Measurements from ENCODE around the gene PARD3B.

PARD3B gene

DNA sequence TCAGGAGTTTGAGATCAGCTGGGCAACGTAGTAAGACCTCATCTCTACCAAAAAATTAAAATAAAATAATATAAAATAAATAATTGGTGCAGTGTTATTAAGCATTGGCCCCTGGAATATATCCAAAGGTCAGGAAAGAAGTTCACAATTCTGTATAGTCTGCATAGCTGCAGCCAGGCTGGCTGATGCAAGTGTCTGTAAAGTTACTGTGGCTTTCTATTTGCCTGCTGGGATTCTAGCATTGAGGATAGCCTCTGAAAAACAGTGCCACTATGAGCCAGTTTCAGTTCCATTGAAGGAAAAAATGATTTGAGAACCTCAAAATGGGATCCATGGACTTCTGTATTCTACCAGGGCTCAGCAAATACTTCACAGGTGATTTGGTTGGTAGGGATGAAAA is 208.6 kb downstream of the PARD3B start:
- no peaks in the 10 kb centered on the region for H3K27me3 ChIP-seq
- TF ChIP-seq CTCF (IDR thresholded peaks at IDR 0.05) = no peak
- H3K9me3 ChIP-seq = no peaks in the 10 kb centered on the region
- H3K27ac ChIP-seq = no peak overlapping the region
- H3K36me3 ChIP-seq = no peaks in the 10 kb centered on the region
- no peak overlapping the region for H3K4me3 ChIP-seq (ENCODE audit: low read depth in 1 of 2, low read length in 1 of 2)
- no peaks in the 10 kb centered on the region for H3K4me1 ChIP-seq (ENCODE audit: control insufficient read depth in 1 of 2, insufficient read depth in 1 of 2, low read depth in 1 of 2, low read length in 1 of 2)

DNA sequence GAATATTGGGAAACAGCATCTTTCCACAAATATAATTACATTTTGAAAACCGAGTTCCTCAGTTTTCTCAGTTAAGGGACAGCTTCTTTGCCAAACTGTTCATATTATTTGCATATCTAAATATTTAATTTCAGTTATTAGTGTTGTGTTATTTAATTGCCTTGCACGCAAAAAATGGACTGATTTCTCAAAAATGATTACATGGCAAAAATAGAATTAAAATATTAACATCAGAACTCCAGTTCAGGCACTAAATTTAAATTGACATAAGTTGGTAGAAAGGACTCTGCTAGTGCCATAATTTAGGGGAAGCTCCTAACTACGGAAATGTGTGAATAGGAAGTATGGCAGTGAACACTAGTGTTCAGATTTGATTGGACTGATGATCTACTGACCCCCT is 209.6 kb downstream of the PARD3B start:
- Histone ChIP-seq H3K4me3 (ENCODE audit: low read depth in 1 of 2, low read length in 1 of 2) (no peak overlapping the region), H3K36me3 (no peaks in the 10 kb centered on the region), H3K9me3 (no peaks in the 10 kb centered on the region), H3K4me1 (ENCODE audit: control insufficient read depth in 1 of 2, insufficient read depth in 1 of 2, low read depth in 1 of 2, low read length in 1 of 2) (no peaks in the 10 kb centered on the region), H3K27me3 (no peaks in the 10 kb centered on the region), H3K27ac (no peak overlapping the region)
- TF ChIP-seq CTCF (IDR thresholded peaks at IDR 0.05) = no peak

DNA sequence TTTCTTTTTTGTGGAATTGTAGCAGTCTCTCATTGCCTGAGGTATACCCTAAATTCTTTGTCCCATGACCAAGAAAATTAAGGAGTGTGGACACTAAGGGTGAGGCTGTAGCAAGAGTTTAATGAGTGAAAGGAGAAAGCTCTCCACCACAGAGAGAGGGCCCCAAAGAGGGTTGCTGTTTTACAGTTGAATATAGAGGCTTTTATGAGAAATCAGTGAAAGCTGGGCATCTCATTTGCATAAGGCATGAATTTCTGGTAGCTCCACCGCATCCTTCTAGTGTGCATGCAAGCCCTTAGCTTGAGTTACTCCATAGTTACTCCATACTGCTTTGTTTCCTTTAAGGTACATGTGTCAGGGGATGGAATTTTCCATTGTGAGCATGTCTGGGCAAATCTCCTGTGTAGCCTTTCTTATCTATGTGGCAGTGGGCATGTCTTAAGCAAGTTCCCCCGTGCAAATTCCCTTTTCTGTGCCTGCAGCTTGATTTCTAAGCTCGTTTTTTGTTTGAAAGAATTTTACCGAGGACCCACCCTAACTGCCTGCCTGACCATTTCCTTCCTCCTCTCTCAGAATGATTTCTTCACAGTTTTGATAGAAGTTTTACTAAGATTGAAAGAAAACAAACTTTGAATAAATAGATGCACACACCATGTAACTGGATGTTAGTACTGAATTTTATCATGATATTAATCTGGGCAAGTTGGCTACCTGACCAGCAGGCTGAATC is 218.9 kb downstream of the PARD3B start:
- no peaks in the 10 kb centered on the region for H3K9me3 ChIP-seq
- no peak overlapping the region for H3K4me3 ChIP-seq (ENCODE audit: low read depth in 1 of 2, low read length in 1 of 2)
- H3K4me1 ChIP-seq (ENCODE audit: control insufficient read depth in 1 of 2, insufficient read depth in 1 of 2, low read depth in 1 of 2, low read length in 1 of 2) = no peaks in the 10 kb centered on the region
- no peaks in the 10 kb centered on the region for H3K36me3 ChIP-seq
- no peak overlapping the region for H3K27ac ChIP-seq
- H3K27me3 ChIP-seq = no peaks in the 10 kb centered on the region
- TF ChIP-seq CTCF (IDR thresholded peaks at IDR 0.05) = no peak

GRCh38 chr2:204770735-204771134 is 225.5 kb downstream of the PARD3B start:
- no peak for TF ChIP-seq CTCF (IDR thresholded peaks at IDR 0.05)
- H3K36me3 ChIP-seq = no peaks in the 10 kb centered on the region
- H3K27ac ChIP-seq = no peak overlapping the region
- no peaks in the 10 kb centered on the region for H3K27me3 ChIP-seq
- H3K9me3 ChIP-seq = no peaks in the 10 kb centered on the region
- H3K4me3 ChIP-seq (ENCODE audit: low read depth in 1 of 2, low read length in 1 of 2) = no peak overlapping the region
- no peaks in the 10 kb centered on the region for H3K4me1 ChIP-seq (ENCODE audit: control insufficient read depth in 1 of 2, insufficient read depth in 1 of 2, low read depth in 1 of 2, low read length in 1 of 2)

DNA sequence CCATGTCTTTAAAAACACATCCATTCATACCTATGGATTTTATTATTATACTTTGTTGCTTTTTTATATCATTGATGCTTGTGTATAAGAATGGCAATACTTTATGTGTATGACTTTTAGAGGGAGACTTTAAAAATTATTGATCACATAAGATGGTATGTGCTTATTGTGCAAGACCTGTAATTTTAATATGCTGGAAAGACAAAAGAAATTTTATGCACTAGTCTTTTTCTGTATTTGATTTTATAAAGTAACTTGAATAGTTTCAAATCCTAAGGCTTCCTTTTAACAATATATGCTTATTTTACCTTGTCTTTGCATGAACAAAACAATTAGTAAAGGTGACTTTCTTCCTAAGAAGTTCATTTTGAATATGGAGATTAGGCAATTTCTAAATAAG is 226.4 kb downstream of the PARD3B start:
- Histone ChIP-seq H3K4me3 (ENCODE audit: low read depth in 1 of 2, low read length in 1 of 2) (no peak overlapping the region), H3K9me3 (no peaks in the 10 kb centered on the region), H3K4me1 (ENCODE audit: control insufficient read depth in 1 of 2, insufficient read depth in 1 of 2, low read depth in 1 of 2, low read length in 1 of 2) (no peaks in the 10 kb centered on the region), H3K36me3 (no peaks in the 10 kb centered on the region), H3K27ac (no peak overlapping the region), H3K27me3 (no peaks in the 10 kb centered on the region)
- TF ChIP-seq CTCF (IDR thresholded peaks at IDR 0.05) = no peak
